ENCODE measurements around the gene PTPRD. TPM values are rescaled to one million over a fixed set of nuclear protein-coding genes. Genes with fewer than 3 reads are reported as not detected.

PTPRD gene
- total RNA-seq, 1 experiment from 2014 or later = 32.5 TPM

GRCh38 chr9:8571643-8572042 lies 2041.2 kb downstream of the PTPRD start:
- Mint-ChIP-seq H3K4me3 (no peak overlapping the region), H3K36me3 (ENCODE audit: insufficient read depth in 1 of 3, low read depth in 3 of 3) (no peaks in the 10 kb centered on the region)
- H2BK5ac ChIP-seq (ENCODE audit: insufficient read length, low read length) = no peak overlapping the region

More at GRCh38 chr9:8571643-8572042, 2041.2 kb downstream of the PTPRD start:
- Histone ChIP-seq H2BK120ac (ENCODE audit: low read depth, low read length, poor library complexity, severe bottlenecking) (no peak overlapping the region), H3K23me2 (ENCODE audit: insufficient read length, low read depth, low read length, poor library complexity, severe bottlenecking) (no peaks in the 10 kb centered on the region), H4K20me1 (ENCODE audit: control insufficient read depth, insufficient read depth, insufficient read length) (no peaks in the 10 kb centered on the region), H2AK5ac (ENCODE audit: insufficient read length, low read length) (no peak overlapping the region), H3K14ac (ENCODE audit: insufficient read depth, low read length) (no peak overlapping the region), H2BK12ac (ENCODE audit: insufficient read length, low read depth, low read length) (no peak overlapping the region), H3K4me2 (ENCODE audit: insufficient read depth, insufficient read length, low read length) (no peak overlapping the region), H2AFZ (ENCODE audit: low read length) (no peak overlapping the region), H4K5ac (ENCODE audit: insufficient read length, low read depth, low read length) (no peak overlapping the region), H3K79me1 (ENCODE audit: insufficient read depth, low read depth, low read length, poor library complexity, severe bottlenecking) (no peaks in the 10 kb centered on the region), H3T11ph (ENCODE audit: low read length) (no peak overlapping the region), H4K91ac (ENCODE audit: insufficient read length, low read depth, low read length) (no peak overlapping the region), H3K79me2 (ENCODE audit: insufficient read depth, low read length) (no peaks in the 10 kb centered on the region), H3K27me3 (ENCODE audit: insufficient read depth, low read length) (no peaks in the 10 kb centered on the region), H3K4me1 (ENCODE audit: insufficient read depth, low read length) (no peaks in the 10 kb centered on the region), H3K9ac (ENCODE audit: extremely low read depth, insufficient read length, low read length) (no peak overlapping the region), H3K9me3 (ENCODE audit: control insufficient read depth, low read depth, low read length) (no peaks in the 10 kb centered on the region), H3K18ac (ENCODE audit: insufficient read length, low read depth, low read length) (no peak overlapping the region), H4K8ac (replicated peaks; ENCODE audit: insufficient read length, low read depth, low read length) (no peak overlapping the region), H2BK20ac (ENCODE audit: low read depth, low read length, poor library complexity, severe bottlenecking) (no peak overlapping the region), H3K4ac (ENCODE audit: low read depth, low read length) (no peak overlapping the region), H3K27ac (ENCODE audit: insufficient read length, low read depth, low read length) (no peak overlapping the region), H2BK15ac (ENCODE audit: low read depth, low read length) (no peak overlapping the region), H3K23ac (ENCODE audit: insufficient read length, low read depth, low read length) (no peak overlapping the region), H3K56ac (ENCODE audit: insufficient read length, low read depth, low read length) (no peak overlapping the region)
- TF ChIP-seq CTCF (conservative IDR thresholded peaks at IDR 0.05) = no peak
- no peak for DNase-seq
- Mint-ChIP-seq H3K4me1 (no peaks in the 10 kb centered on the region), H3K27me3 (ENCODE audit: low read depth) (no peaks in the 10 kb centered on the region), H3K27ac (no peak overlapping the region), H3K9me3 (no peaks in the 10 kb centered on the region)
- WGBS (ENCODE audit: extremely low coverage, insufficient read length, low lambda C conversion rate) = no CpG with 5 or more reads among the region's 2 CpGs

Data from H9 (cell line).